Testis (tissue), 3 donors: Measurements from ENCODE around the gene CELF4. TPM values are rescaled to one million over a fixed set of nuclear protein-coding genes. Genes with fewer than 3 reads are reported as not detected.
A peak's percentile ranks its signal among the peaks of the same experiment; 100 is the strongest.

ENCODE experiments used
- DNase-seq: peaks from one replicate; pipeline ENCODE4 v3.0.0-alpha.2; 2019
- H3K27ac ChIP-seq, 2 donors: fragments of 200-600 bp; sonication (generic); one replicate each; pipeline ENCODE4 v1.5.1; 2019
- H3K27me3 ChIP-seq: fragments of 200-600 bp; sonication (generic); one replicate; pipeline ENCODE4 v1.5.1; 2019
- H3K36me3 ChIP-seq: fragments of 200-600 bp; sonication (generic); one replicate; pipeline ENCODE4 v1.5.1; 2017; ENCODE audit warnings: low read depth; ENCODE audit errors: missing control alignments
- H3K4me1 ChIP-seq: fragments of 200-600 bp; sonication (generic); one replicate; pipeline ENCODE4 v1.5.1; 2019
- H3K4me3 ChIP-seq, 2 donors: fragments of 200-600 bp; sonication (generic); one replicate each; pipeline ENCODE4 v1.5.1; 2017 to 2019
- H3K9me3 ChIP-seq: fragments of 200-600 bp; sonication (generic); one replicate; pipeline ENCODE4 v1.5.1; 2017
- CTCF ChIP-seq, 3 experiments: fragments of 450-650 bp in 2 of 3; fragments of 200-600 bp in 1 of 3; sonication (generic) in 1 of 3; IDR thresholded peaks; one replicate each; pipeline ENCODE4 v1.5.1; 2016 to 2019; ENCODE audit warnings: antibody characterized with exemption in 3 of 3, mild to moderate bottlenecking in 2 of 3, moderate library complexity in 1 of 3
- POLR2A ChIP-seq: fragments of 450-650 bp; IDR thresholded peaks from one replicate; pipeline ENCODE4 v1.6.1; 2017; ENCODE audit warnings: antibody characterized with exemption, mild to moderate bottlenecking, moderate library complexity
- WGBS, 2 donors: methylation state at CpG; one replicate each; pipeline ENCODE4 v1.1.5; 2018; 5-methylcytosine and 5-hydroxymethylcytosine counted together
- intact Hi-C: fragments of 100-400 bp; cut with DNase I; formaldehyde crosslinking; loops from one replicate; pipeline ENCODE4 v1.15.1; 2023; ENCODE audit warnings: low total_unique reads
- polyA plus RNA-seq: library from polyadenylated mRNA; stranded (reverse); fragments of 350-450 nt; fragmentation: Illumina TruSeq; extraction: RNeasy Lipid Tissue Mini Kit (QIAGEN cat#74804); gene quantifications from one replicate; pipeline ENCODE4 v1.2.3, GENCODE V29; 2014; ENCODE audit warnings: low read depth, low replicate concordance; ENCODE audit not compliant: insufficient read depth
- total RNA-seq, 2 donors: library from RNA; depleted of rRNA; stranded (reverse); fragments of >200 nt; gene quantifications; one replicate each; pipeline ENCODE4 v1.2.3, GENCODE V29; 2016

CELF4 gene
- total and polyA plus RNA-seq, 3 donors from 2014 or later: 3.9 to 6.3 (median 4.8) TPM

GRCh38 chr18:37527395-37527794, 38.2 kb downstream of the CELF4 start:
- no peaks in the 10 kb centered on the region for H3K9me3 ChIP-seq
- no peak overlapping the region for H3K4me3 ChIP-seq
- H3K4me1 ChIP-seq: no peaks in the 10 kb centered on the region
- no peak overlapping the region for H3K27ac ChIP-seq
- TF ChIP-seq CTCF (IDR thresholded peaks at IDR 0.05) (no peak), POLR2A (no peak)
- intact Hi-C loops: no loop called here
- no peaks in the 10 kb centered on the region for H3K36me3 ChIP-seq
- no peak for DNase-seq
- H3K27me3 ChIP-seq: no peaks in the 10 kb centered on the region
- 81 to 93% methylated on average over 3 of the region's 3 CpGs for WGBS, 2 donors

GRCh38 chr18:37525262-37525585, 40.4 kb downstream of the CELF4 start:
- 60 to 65% methylated on average over 7 to 8 of the region's 8 CpGs for WGBS, 2 donors
- Histone ChIP-seq H3K9me3 (no peaks in the 10 kb centered on the region), H3K27me3 (no peaks in the 10 kb centered on the region), H3K4me1 (no peaks in the 10 kb centered on the region), H3K4me3 (peak overlapping the region; percentile 31 to 40), H3K36me3 (no peaks in the 10 kb centered on the region), H3K27ac (no peak overlapping the region)
- no peak for TF ChIP-seq POLR2A
- no peak for TF ChIP-seq CTCF (IDR thresholded peaks at IDR 0.05)
- no peak for DNase-seq
- intact Hi-C loops: no loop called here

- 26 to 42% methylated on average over 34 to 63 of the region's 63 CpGs for WGBS, 2 donors
- no peak for DNase-seq
- no peaks in the 10 kb centered on the region for H3K9me3 ChIP-seq
- no peak overlapping the region for H3K27ac ChIP-seq
- intact Hi-C loops: no loop called here
- H3K36me3 ChIP-seq: no peaks in the 10 kb centered on the region
- no peaks in the 10 kb centered on the region for H3K27me3 ChIP-seq
- peaks cover under 1% of the 10 kb centered on the region for H3K4me1 ChIP-seq
- TF ChIP-seq POLR2A: no peak
- no peak for TF ChIP-seq CTCF (IDR thresholded peaks at IDR 0.05)
- peak overlapping the region; percentile 31 to 40 for H3K4me3 ChIP-seq
Measured at GRCh38 chr18:37524498-37525261, 40.9 kb downstream of the CELF4 start.

- Histone ChIP-seq H3K27me3 (no peaks in the 10 kb centered on the region), H3K4me3 (peak overlapping the region; percentile 31 to 40), H3K4me1 (peaks cover 4% of the 10 kb centered on the region), H3K27ac (no peak overlapping the region), H3K36me3 (no peaks in the 10 kb centered on the region), H3K9me3 (no peaks in the 10 kb centered on the region)
- intact Hi-C loops: no loop called here
- 46 to 60% methylated on average over 10 of the region's 10 CpGs for WGBS, 2 donors
- DNase-seq: no peak
- TF ChIP-seq CTCF (IDR thresholded peaks at IDR 0.05) (no peak), POLR2A (no peak)
Measured at GRCh38 chr18:37524139-37524497, 41.5 kb downstream of the CELF4 start.
